Right lobe of liver (tissue), 4 donors: ENCODE results near the gene PSMF1.

Experiments used
- POLR2A ChIP-seq: fragments of 450-650 bp; IDR thresholded peaks from one replicate; pipeline ENCODE4 v1.6.1; 2017; ENCODE audit warnings: antibody characterized with exemption, mild to moderate bottlenecking
- TF ChIP-seq, protein P1 (sequence below), 4 donors: fragments of 200-600 bp in 3 of 4; fragments of 450-650 bp in 1 of 4; IDR thresholded peaks; one replicate each; pipeline versions ENCODE4 v1.5.1 to v1.8.0; 2016 to 2022; ENCODE audit warnings: antibody characterized with exemption in 4 of 4, mild to moderate bottlenecking in 2 of 4
- donor health status: DM: no; HTN: no; CAD: no.
- donor health status: DM: no; HTN: no; CAD: no.
- donor health status: DM: no; HTN: yes; CAD: no.

DNA sequence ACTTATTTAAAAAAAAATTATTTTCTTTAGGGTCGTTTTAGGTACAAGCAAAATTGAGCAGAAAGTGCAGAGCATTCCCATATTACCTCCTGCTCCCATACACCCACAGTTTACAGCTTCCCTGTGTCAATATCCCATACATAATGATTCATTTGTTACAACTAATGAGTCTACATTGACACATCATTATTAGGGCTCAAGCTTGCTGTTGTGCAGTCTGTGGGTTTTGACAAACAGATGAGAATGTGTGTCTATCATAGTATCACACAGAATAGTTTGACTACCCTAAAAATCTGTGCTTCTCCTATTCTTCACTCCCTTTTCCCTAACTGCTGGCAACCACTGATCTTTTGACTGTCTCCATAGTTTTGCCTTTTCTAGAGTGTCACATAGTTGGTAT lies 9.4 kb downstream of the PSMF1 start:
- no peak for TF ChIP-seq POLR2A
- TF ChIP-seq, protein P1, sequence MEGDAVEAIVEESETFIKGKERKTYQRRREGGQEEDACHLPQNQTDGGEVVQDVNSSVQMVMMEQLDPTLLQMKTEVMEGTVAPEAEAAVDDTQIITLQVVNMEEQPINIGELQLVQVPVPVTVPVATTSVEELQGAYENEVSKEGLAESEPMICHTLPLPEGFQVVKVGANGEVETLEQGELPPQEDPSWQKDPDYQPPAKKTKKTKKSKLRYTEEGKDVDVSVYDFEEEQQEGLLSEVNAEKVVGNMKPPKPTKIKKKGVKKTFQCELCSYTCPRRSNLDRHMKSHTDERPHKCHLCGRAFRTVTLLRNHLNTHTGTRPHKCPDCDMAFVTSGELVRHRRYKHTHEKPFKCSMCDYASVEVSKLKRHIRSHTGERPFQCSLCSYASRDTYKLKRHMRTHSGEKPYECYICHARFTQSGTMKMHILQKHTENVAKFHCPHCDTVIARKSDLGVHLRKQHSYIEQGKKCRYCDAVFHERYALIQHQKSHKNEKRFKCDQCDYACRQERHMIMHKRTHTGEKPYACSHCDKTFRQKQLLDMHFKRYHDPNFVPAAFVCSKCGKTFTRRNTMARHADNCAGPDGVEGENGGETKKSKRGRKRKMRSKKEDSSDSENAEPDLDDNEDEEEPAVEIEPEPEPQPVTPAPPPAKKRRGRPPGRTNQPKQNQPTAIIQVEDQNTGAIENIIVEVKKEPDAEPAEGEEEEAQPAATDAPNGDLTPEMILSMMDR (IDR thresholded peaks at IDR 0.05) = no peak
